HG03460 (cell line): ENCODE data around the gene CA12.

Experiments used
- ATAC-seq: cut with Tn5 transposase; IDR thresholded peaks from one replicate; pipeline ENCODE4 v1.9.1; 2021; ENCODE audit not compliant: unreplicated experiment

The CA12 gene

GRCh38 chr15:63312286-63312685 lies 69.4 kb downstream of the CA12 start:
- no peak for ATAC-seq

GRCh38 chr15:63310646-63311045 lies 71.0 kb downstream of the CA12 start:
- no peak for ATAC-seq

GRCh38 chr15:63308947-63309346 lies 72.7 kb downstream of the CA12 start:
- no peak for ATAC-seq

- ATAC-seq: no peak
Observed at GRCh38 chr15:63308491-63308890, 73.2 kb downstream of the CA12 start.

- no peak for ATAC-seq
Observed at GRCh38 chr15:63306492-63307073, 75.1 kb downstream of the CA12 start.

- ATAC-seq: no peak
Observed at GRCh38 chr15:63305260-63305659, 76.4 kb downstream of the CA12 start.

GRCh38 chr15:63301088-63301487 lies 80.6 kb downstream of the CA12 start:
- ATAC-seq: no peak

- ATAC-seq: no peak
Observed at GRCh38 chr15:63299943-63300575, 81.6 kb downstream of the CA12 start.

- ATAC-seq: no peak
Observed at GRCh38 chr15:63296195-63296594, 85.5 kb downstream of the CA12 start.

GRCh38 chr15:63295341-63295740 lies 86.3 kb downstream of the CA12 start:
- no peak for ATAC-seq

- ATAC-seq: no peak
Observed at GRCh38 chr15:63294359-63294758, 87.3 kb downstream of the CA12 start.

GRCh38 chr15:63292771-63293170 lies 88.9 kb downstream of the CA12 start:
- ATAC-seq: no peak

GRCh38 chr15:63292241-63292640 lies 89.4 kb downstream of the CA12 start:
- ATAC-seq: no peak

- no peak for ATAC-seq
Observed at GRCh38 chr15:63291507-63291906, 90.1 kb downstream of the CA12 start.

- no peak for ATAC-seq
Observed at GRCh38 chr15:63288778-63289378, 92.8 kb downstream of the CA12 start.

GRCh38 chr15:63288342-63288741 lies 93.3 kb downstream of the CA12 start:
- ATAC-seq: no peak

GRCh38 chr15:63287109-63287508 lies 94.5 kb downstream of the CA12 start:
- ATAC-seq: no peak

- no peak for ATAC-seq
Observed at GRCh38 chr15:63284335-63284734, 97.3 kb downstream of the CA12 start.

- ATAC-seq: no peak
Observed at GRCh38 chr15:63283126-63283525, 98.5 kb downstream of the CA12 start.

GRCh38 chr15:63277893-63278456 lies 103.7 kb downstream of the CA12 start:
- ATAC-seq: no peak

- ATAC-seq: peak; percentile 75
Observed at GRCh38 chr15:63277038-63277892, 104.4 kb downstream of the CA12 start, which contains the start of gene APH1B. APH1B (plus strand) TSS chr15:63277605; CDS start chr15:63277624, 19 bp downstream.
